VCaP (cell line): ENCODE results near the gene AOC3.

Source experiments
- H3K27ac ChIP-seq: fragments of 450-650 bp; 2 replicates; pipeline ENCODE4 v1.5.1; 2017
- TF ChIP-seq, protein P1 (sequence below): fragments of 450-650 bp; conservative IDR thresholded peaks from 2 replicates; pipeline ENCODE4 v1.5.1; 2017; ENCODE audit warnings: mild to moderate bottlenecking, moderate library complexity

The AOC3 gene

DNA sequence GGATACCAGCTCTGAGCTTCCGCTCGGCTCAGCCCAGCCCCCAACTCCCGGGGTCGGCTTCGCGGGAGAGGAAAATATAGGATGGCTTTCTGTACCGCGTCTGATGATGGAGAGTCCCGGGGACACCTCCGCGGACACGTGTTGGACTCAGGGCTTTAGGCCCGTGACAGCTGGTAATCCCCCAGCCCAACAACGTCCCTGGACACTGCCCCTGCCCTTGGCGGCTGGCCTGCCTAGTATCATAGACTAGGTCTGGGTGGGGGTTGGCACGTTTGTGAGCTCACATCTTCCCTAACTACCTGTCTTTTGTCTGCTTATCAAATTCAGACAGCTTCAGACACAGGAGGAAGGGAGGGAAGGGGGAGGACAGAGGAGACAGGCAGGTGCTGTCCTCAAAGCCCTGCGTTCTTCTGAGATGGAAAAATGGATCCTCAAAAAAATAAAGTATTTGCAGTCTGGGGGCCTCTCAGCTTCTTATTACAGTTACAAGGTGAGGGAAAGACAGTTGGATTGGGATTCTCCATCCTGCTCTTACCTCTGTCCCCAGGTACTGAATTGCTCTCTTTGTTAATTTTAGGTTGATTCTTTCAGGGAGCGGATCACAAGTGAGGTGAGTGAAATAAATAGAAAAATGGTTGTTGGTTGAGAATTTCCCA, 17.1 kb upstream of the AOC3 start:
- TF ChIP-seq, protein P1, sequence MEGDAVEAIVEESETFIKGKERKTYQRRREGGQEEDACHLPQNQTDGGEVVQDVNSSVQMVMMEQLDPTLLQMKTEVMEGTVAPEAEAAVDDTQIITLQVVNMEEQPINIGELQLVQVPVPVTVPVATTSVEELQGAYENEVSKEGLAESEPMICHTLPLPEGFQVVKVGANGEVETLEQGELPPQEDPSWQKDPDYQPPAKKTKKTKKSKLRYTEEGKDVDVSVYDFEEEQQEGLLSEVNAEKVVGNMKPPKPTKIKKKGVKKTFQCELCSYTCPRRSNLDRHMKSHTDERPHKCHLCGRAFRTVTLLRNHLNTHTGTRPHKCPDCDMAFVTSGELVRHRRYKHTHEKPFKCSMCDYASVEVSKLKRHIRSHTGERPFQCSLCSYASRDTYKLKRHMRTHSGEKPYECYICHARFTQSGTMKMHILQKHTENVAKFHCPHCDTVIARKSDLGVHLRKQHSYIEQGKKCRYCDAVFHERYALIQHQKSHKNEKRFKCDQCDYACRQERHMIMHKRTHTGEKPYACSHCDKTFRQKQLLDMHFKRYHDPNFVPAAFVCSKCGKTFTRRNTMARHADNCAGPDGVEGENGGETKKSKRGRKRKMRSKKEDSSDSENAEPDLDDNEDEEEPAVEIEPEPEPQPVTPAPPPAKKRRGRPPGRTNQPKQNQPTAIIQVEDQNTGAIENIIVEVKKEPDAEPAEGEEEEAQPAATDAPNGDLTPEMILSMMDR, result no peak
- H3K27ac ChIP-seq, result peak overlapping the region; percentile 88

DNA sequence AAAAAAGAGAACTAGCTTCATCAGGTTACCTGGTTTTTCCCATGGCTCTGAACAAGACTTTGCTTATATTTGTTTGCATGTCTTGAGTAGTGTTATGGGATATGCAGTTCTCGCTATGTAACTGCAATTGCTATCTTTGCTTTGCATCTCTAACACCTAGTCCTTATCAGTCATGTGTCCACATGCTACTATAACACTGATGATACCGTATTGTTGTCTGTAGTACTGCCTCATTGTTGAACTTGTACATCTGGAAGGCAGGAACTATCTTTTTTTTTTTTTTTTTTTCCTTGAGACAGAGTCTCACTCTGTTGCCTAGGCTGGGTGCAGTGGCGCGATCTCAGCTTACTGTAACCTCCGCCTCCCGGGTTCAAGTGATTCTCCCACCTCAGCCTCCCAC, 15.3 kb upstream of the AOC3 start:
- TF ChIP-seq, protein P1, result no peak
- H3K27ac ChIP-seq, result no peak overlapping the region

DNA sequence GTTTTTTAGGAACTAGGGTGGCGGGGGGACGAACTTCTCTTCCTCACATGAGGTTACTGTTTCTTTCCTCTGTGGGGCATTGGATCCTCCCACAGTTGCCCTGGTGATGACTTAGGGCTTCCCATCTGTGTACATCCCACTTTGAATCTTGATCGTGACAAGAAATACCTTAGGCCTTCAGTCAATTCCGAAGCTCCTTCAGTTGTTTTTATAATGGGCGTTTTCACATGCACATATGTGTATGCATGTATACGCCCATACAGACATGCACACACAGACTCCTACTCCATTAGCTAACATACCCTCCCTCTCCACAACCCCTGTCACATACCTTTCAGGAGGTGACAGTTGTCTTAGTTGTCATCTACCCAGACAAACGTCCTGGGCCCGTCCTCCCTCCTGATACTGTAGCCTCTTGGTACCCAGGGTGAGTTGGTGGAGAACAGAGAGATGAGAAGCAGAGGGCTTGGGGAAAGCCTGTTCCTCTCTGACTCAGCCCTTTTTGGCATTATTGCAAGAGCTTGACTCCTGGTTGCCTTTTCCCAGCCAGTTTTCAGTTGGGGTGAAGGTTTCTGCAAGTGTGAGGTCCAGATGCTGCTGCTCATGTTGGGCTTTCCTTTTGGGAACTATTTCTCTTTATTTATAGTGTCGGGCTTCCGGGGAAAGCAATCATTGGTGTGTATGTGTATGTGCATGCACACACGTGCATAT, 8.9 kb upstream of the AOC3 start:
- TF ChIP-seq, protein P1, result no peak
- H3K27ac ChIP-seq, result no peak overlapping the region

DNA sequence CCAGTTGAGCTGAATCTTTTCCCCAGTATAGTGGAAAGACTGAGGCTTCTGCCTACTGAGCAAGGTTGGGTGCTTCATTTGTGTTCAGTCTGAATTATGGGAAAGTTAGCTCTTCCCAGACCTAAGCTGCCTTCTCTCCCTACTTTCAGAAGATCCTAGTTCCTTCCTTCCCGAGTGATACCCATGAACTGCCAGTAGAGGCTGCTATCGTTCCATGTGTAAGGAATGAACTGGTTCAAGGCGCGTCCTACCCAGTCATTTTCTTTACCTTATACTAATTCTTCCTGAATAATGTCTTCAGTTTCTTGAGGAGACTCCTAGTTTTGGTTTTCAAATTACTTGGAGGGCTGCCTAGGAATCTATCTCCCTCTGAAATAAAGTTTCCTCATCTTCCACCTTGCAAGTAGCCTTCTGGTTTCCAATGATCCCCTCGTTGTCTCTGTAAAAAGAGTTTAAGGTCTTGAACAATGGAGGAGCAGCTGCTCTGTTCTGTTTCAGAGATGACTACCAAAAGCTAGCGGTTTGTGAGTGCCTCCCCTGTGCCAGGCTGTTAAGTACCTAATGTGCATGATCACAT, 7.6 kb upstream of the AOC3 start:
- no peak overlapping the region for H3K27ac ChIP-seq
- TF ChIP-seq, protein P1, result peak; percentile 99

DNA sequence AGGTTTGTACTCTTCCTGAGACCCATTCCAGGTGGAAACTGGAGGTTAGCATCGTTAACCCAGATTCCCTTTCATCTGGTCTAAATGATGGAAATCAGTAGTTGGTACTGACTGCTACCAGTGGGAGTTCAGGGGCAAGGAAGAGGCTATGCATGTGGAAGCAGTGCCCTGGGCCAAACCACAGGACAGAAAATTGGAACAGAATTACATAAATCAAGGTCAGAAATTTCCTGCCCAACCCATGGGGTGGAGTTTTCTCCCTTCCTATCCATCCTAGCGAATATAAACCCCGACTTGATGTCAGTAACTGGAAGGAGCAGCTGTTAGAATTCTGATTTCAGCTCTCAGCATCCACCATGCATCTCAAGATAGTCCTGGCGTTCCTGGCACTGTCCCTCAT, 6.7 kb upstream of the AOC3 start, which contains the start of gene AOC2:
Gene AOC2, plus strand, starts transcription at position 310 of the 400 bp plus-strand sequence. Its CDS starts 47 bp downstream, at position 357.
- no peak within 1 kb of the TSS for H3K27ac ChIP-seq
- TF ChIP-seq, protein P1, result no peak

DNA sequence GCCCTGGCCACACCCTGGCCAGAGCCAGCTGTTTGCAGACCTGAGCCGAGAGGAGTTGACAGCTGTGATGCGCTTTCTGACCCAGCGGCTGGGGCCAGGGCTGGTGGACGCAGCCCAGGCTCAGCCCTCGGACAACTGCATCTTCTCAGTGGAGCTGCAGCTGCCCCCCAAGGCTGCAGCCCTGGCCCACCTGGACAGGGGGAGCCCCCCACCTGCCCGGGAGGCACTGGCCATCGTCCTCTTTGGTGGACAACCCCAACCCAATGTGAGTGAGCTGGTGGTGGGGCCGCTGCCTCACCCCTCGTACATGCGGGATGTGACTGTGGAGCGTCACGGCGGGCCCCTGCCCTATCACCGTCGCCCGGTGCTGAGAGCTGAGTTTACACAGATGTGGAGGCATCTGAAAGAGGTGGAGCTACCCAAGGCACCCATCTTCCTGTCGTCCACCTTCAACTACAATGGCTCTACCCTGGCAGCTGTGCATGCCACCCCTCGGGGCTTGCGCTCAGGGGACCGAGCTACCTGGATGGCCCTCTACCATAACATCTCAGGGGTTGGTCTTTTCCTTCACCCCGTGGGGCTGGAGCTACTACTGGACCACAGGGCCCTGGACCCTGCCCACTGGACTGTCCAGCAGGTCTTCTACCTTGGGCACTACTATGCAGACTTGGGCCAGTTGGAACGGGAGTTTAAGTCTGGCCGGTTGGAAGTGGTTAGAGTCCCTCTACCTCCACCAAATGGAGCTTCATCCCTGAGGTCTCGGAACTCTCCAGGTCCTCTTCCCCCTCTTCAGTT, 6.0 kb upstream of the AOC3 start:
- TF ChIP-seq, protein P1, result no peak
- H3K27ac ChIP-seq, result no peak overlapping the region

DNA sequence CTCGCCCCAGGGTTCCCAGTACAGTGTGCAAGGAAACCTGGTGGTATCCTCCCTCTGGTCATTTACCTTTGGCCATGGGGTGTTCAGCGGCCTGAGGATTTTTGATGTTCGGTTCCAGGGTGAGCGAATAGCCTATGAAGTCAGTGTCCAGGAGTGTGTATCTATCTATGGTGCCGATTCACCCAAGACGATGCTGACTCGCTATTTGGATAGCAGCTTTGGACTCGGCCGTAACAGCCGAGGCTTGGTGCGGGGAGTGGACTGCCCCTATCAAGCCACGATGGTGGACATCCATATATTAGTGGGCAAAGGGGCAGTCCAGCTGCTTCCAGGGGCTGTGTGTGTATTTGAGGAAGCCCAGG, 5.5 kb upstream of the AOC3 start:
- TF ChIP-seq, protein P1, result no peak
- H3K27ac ChIP-seq, result no peak overlapping the region
